ENCODE data around the gene LCE1F. TPM values are rescaled to one million over a fixed set of nuclear protein-coding genes. Genes with fewer than 3 reads are reported as not detected.

LCE1F gene
- total RNA-seq, 1 experiment from 2014 or later: not detected

GRCh38 chr1:152747831-152748230 lies 27.1 kb upstream of the LCE1F start:
- Histone ChIP-seq H3K9me3 (ENCODE audit: control insufficient read depth, low read depth, low read length) (peaks cover 85% of the 10 kb centered on the region), H4K8ac (replicated peaks; ENCODE audit: insufficient read length, low read depth, low read length) (no peak overlapping the region), H3K18ac (ENCODE audit: insufficient read length, low read depth, low read length) (no peak overlapping the region), H2BK12ac (ENCODE audit: insufficient read length, low read depth, low read length) (no peak overlapping the region), H3K56ac (ENCODE audit: insufficient read length, low read depth, low read length) (no peak overlapping the region), H2BK15ac (ENCODE audit: low read depth, low read length) (no peak overlapping the region), H3T11ph (ENCODE audit: low read length) (no peak overlapping the region), H3K14ac (ENCODE audit: insufficient read depth, low read length) (no peak overlapping the region), H2BK5ac (ENCODE audit: insufficient read length, low read length) (no peak overlapping the region), H2BK120ac (ENCODE audit: low read depth, low read length, poor library complexity, severe bottlenecking) (no peak overlapping the region), H2AFZ (ENCODE audit: low read length) (no peak overlapping the region), H3K79me2 (ENCODE audit: insufficient read depth, low read length) (no peaks in the 10 kb centered on the region), H3K79me1 (ENCODE audit: insufficient read depth, low read depth, low read length, poor library complexity, severe bottlenecking) (no peaks in the 10 kb centered on the region), H2BK20ac (ENCODE audit: low read depth, low read length, poor library complexity, severe bottlenecking) (no peak overlapping the region), H3K23me2 (ENCODE audit: insufficient read length, low read depth, low read length, poor library complexity, severe bottlenecking) (no peaks in the 10 kb centered on the region), H4K91ac (ENCODE audit: insufficient read length, low read depth, low read length) (no peak overlapping the region), H3K4me2 (ENCODE audit: insufficient read depth, insufficient read length, low read length) (no peak overlapping the region), H3K27ac (ENCODE audit: insufficient read length, low read depth, low read length) (no peak overlapping the region), H3K4ac (ENCODE audit: low read depth, low read length) (no peak overlapping the region), H4K5ac (ENCODE audit: insufficient read length, low read depth, low read length) (no peak overlapping the region), H3K4me1 (ENCODE audit: insufficient read depth, low read length) (no peaks in the 10 kb centered on the region), H3K27me3 (ENCODE audit: insufficient read depth, low read length) (no peaks in the 10 kb centered on the region), H3K9ac (ENCODE audit: extremely low read depth, insufficient read length, low read length) (no peak overlapping the region), H4K20me1 (ENCODE audit: control insufficient read depth, insufficient read depth, insufficient read length) (no peaks in the 10 kb centered on the region), H2AK5ac (ENCODE audit: insufficient read length, low read length) (no peak overlapping the region), H3K23ac (ENCODE audit: insufficient read length, low read depth, low read length) (no peak overlapping the region)
- no peak overlapping the region for H3K27ac Mint-ChIP-seq
- no peak for DNase-seq
- peaks cover 86 to 91% of the 10 kb centered on the region in 2 experiments for H3K9me3 Mint-ChIP-seq
- TF ChIP-seq, protein P1, sequence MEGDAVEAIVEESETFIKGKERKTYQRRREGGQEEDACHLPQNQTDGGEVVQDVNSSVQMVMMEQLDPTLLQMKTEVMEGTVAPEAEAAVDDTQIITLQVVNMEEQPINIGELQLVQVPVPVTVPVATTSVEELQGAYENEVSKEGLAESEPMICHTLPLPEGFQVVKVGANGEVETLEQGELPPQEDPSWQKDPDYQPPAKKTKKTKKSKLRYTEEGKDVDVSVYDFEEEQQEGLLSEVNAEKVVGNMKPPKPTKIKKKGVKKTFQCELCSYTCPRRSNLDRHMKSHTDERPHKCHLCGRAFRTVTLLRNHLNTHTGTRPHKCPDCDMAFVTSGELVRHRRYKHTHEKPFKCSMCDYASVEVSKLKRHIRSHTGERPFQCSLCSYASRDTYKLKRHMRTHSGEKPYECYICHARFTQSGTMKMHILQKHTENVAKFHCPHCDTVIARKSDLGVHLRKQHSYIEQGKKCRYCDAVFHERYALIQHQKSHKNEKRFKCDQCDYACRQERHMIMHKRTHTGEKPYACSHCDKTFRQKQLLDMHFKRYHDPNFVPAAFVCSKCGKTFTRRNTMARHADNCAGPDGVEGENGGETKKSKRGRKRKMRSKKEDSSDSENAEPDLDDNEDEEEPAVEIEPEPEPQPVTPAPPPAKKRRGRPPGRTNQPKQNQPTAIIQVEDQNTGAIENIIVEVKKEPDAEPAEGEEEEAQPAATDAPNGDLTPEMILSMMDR (conservative IDR thresholded peaks at IDR 0.05): no peak
- peaks cover 2% of the 10 kb centered on the region; the same call in 1 of the 2 replicates for H3K27me3 Mint-ChIP-seq (ENCODE audit: low read depth)
- no peaks in the 10 kb centered on the region for H3K4me1 Mint-ChIP-seq
- H3K36me3 Mint-ChIP-seq (ENCODE audit: insufficient read depth in 1 of 3, low read depth in 3 of 3): peaks cover 4 to 33% (median 10%) of the 10 kb centered on the region in 3 experiments; a peak in 6 of 7 replicates
- WGBS (ENCODE audit: extremely low coverage, insufficient read length, low lambda C conversion rate): no CpG with 5 or more reads among the region's 1 CpG
- no peak overlapping the region for H3K4me3 Mint-ChIP-seq
